Measurements from ENCODE around the gene PHACTR3.

Gene PHACTR3

GRCh38 chr20:59647271-59647670 is 42.9 kb downstream of the PHACTR3 start:
- H3K27ac Mint-ChIP-seq, result no peak overlapping the region
- H3K4me1 Mint-ChIP-seq, result no peaks in the 10 kb centered on the region
- peaks cover 8% of the 10 kb centered on the region for H3K9me3 Mint-ChIP-seq
- no peak for ATAC-seq (ENCODE audit: low read depth)
- no peak overlapping the region for H3K4me3 Mint-ChIP-seq
- peaks cover 2% of the 10 kb centered on the region for H3K36me3 Mint-ChIP-seq
- peaks cover 4% of the 10 kb centered on the region for H3K27me3 Mint-ChIP-seq
- DNase-seq (ENCODE audit: low spot score in 2 of 2), result no peak

- ATAC-seq (ENCODE audit: low read depth), result no peak
- Mint-ChIP-seq H3K9me3 (peaks cover 8% of the 10 kb centered on the region), H3K27me3 (peaks cover 4% of the 10 kb centered on the region), H3K4me1 (no peaks in the 10 kb centered on the region), H3K4me3 (no peak overlapping the region), H3K27ac (no peak overlapping the region), H3K36me3 (peaks cover 2% of the 10 kb centered on the region)
- no peak for DNase-seq (ENCODE audit: low spot score in 2 of 2)
Observed at GRCh38 chr20:59648466-59649070, 44.2 kb downstream of the PHACTR3 start.

GRCh38 chr20:59650418-59650817 is 46.1 kb downstream of the PHACTR3 start:
- DNase-seq (ENCODE audit: low spot score in 2 of 2) (no peak), ATAC-seq (ENCODE audit: low read depth) (no peak)
- Mint-ChIP-seq H3K9me3 (peaks cover 7% of the 10 kb centered on the region), H3K4me3 (no peak overlapping the region), H3K36me3 (peaks cover 2% of the 10 kb centered on the region), H3K27me3 (peaks cover 3% of the 10 kb centered on the region), H3K4me1 (no peaks in the 10 kb centered on the region), H3K27ac (no peak overlapping the region)

GRCh38 chr20:59652381-59652780 is 48.0 kb downstream of the PHACTR3 start:
- peaks cover 3% of the 10 kb centered on the region for H3K27me3 Mint-ChIP-seq
- DNase-seq (ENCODE audit: low spot score in 2 of 2) (no peak), ATAC-seq (ENCODE audit: low read depth) (no peak)
- no peaks in the 10 kb centered on the region for H3K4me1 Mint-ChIP-seq
- H3K4me3 Mint-ChIP-seq, result no peak overlapping the region
- H3K9me3 Mint-ChIP-seq, result peaks cover 8% of the 10 kb centered on the region
- H3K27ac Mint-ChIP-seq, result no peak overlapping the region
- peaks cover 2% of the 10 kb centered on the region for H3K36me3 Mint-ChIP-seq

- Mint-ChIP-seq H3K9me3 (peaks cover 17% of the 10 kb centered on the region), H3K4me1 (no peaks in the 10 kb centered on the region), H3K27me3 (peaks cover under 1% of the 10 kb centered on the region), H3K36me3 (peaks cover 2% of the 10 kb centered on the region), H3K4me3 (no peak overlapping the region), H3K27ac (no peak overlapping the region)
- DNase-seq (ENCODE audit: low spot score in 2 of 2), result no peak
- ATAC-seq (ENCODE audit: low read depth), result no peak
Observed at GRCh38 chr20:59656417-59656816, 52.1 kb downstream of the PHACTR3 start.

GRCh38 chr20:59657459-59658046 is 53.2 kb downstream of the PHACTR3 start:
- ATAC-seq (ENCODE audit: low read depth) (no peak), DNase-seq (ENCODE audit: low spot score in 2 of 2) (no peak)
- Mint-ChIP-seq H3K27me3 (peaks cover 6% of the 10 kb centered on the region), H3K4me1 (no peaks in the 10 kb centered on the region), H3K27ac (no peak overlapping the region), H3K9me3 (peaks cover 17% of the 10 kb centered on the region), H3K4me3 (no peak overlapping the region), H3K36me3 (peaks cover 2% of the 10 kb centered on the region)

- peaks cover 6% of the 10 kb centered on the region for H3K27me3 Mint-ChIP-seq
- H3K9me3 Mint-ChIP-seq, result peaks cover 17% of the 10 kb centered on the region
- H3K27ac Mint-ChIP-seq, result no peak overlapping the region
- H3K4me3 Mint-ChIP-seq, result no peak overlapping the region
- no peak for DNase-seq (ENCODE audit: low spot score in 2 of 2)
- H3K36me3 Mint-ChIP-seq, result peaks cover 2% of the 10 kb centered on the region
- H3K4me1 Mint-ChIP-seq, result no peaks in the 10 kb centered on the region
- ATAC-seq (ENCODE audit: low read depth), result no peak
Observed at GRCh38 chr20:59660471-59660870, 56.1 kb downstream of the PHACTR3 start.

- Mint-ChIP-seq H3K4me1 (no peaks in the 10 kb centered on the region), H3K27ac (no peak overlapping the region), H3K27me3 (peaks cover 6% of the 10 kb centered on the region), H3K4me3 (no peak overlapping the region), H3K36me3 (peaks cover 2% of the 10 kb centered on the region), H3K9me3 (peaks cover 16% of the 10 kb centered on the region)
- DNase-seq (ENCODE audit: low spot score in 2 of 2) (no peak), ATAC-seq (ENCODE audit: low read depth) (no peak)
Observed at GRCh38 chr20:59661153-59661552, 56.8 kb downstream of the PHACTR3 start.

- peaks cover 16% of the 10 kb centered on the region for H3K9me3 Mint-ChIP-seq
- peaks cover 10% of the 10 kb centered on the region for H3K27me3 Mint-ChIP-seq
- H3K36me3 Mint-ChIP-seq, result peaks cover 2% of the 10 kb centered on the region
- H3K4me1 Mint-ChIP-seq, result no peaks in the 10 kb centered on the region
- ATAC-seq (ENCODE audit: low read depth) (no peak), DNase-seq (ENCODE audit: low spot score in 2 of 2) (no peak)
- H3K27ac Mint-ChIP-seq, result no peak overlapping the region
- no peak overlapping the region for H3K4me3 Mint-ChIP-seq
Observed at GRCh38 chr20:59661621-59662020, 57.3 kb downstream of the PHACTR3 start.

- H3K9me3 Mint-ChIP-seq, result peaks cover 13% of the 10 kb centered on the region
- DNase-seq (ENCODE audit: low spot score in 2 of 2) (no peak), ATAC-seq (ENCODE audit: low read depth) (no peak)
- no peak overlapping the region for H3K4me3 Mint-ChIP-seq
- H3K4me1 Mint-ChIP-seq, result no peaks in the 10 kb centered on the region
- H3K27ac Mint-ChIP-seq, result no peak overlapping the region
- peaks cover 2% of the 10 kb centered on the region for H3K36me3 Mint-ChIP-seq
- H3K27me3 Mint-ChIP-seq, result peaks cover 10% of the 10 kb centered on the region
Observed at GRCh38 chr20:59662161-59662560, 57.8 kb downstream of the PHACTR3 start.

- H3K9me3 Mint-ChIP-seq, result peaks cover 9% of the 10 kb centered on the region
- no peak for DNase-seq (ENCODE audit: low spot score in 2 of 2)
- no peak overlapping the region for H3K4me3 Mint-ChIP-seq
- peaks cover 2% of the 10 kb centered on the region for H3K36me3 Mint-ChIP-seq
- H3K27ac Mint-ChIP-seq, result no peak overlapping the region
- no peaks in the 10 kb centered on the region for H3K4me1 Mint-ChIP-seq
- H3K27me3 Mint-ChIP-seq, result peaks cover 10% of the 10 kb centered on the region
- no peak for ATAC-seq (ENCODE audit: low read depth)
Observed at GRCh38 chr20:59662856-59663512, 58.6 kb downstream of the PHACTR3 start.

- peaks cover 2% of the 10 kb centered on the region for H3K36me3 Mint-ChIP-seq
- peaks cover 10% of the 10 kb centered on the region for H3K27me3 Mint-ChIP-seq
- DNase-seq (ENCODE audit: low spot score in 2 of 2) (no peak), ATAC-seq (ENCODE audit: low read depth) (no peak)
- no peak overlapping the region for H3K27ac Mint-ChIP-seq
- peaks cover 6% of the 10 kb centered on the region for H3K9me3 Mint-ChIP-seq
- no peaks in the 10 kb centered on the region for H3K4me1 Mint-ChIP-seq
- H3K4me3 Mint-ChIP-seq, result no peak overlapping the region
Observed at GRCh38 chr20:59663513-59664060, 59.2 kb downstream of the PHACTR3 start.

GRCh38 chr20:59664421-59664941 is 60.1 kb downstream of the PHACTR3 start:
- ATAC-seq (ENCODE audit: low read depth) (no peak), DNase-seq (ENCODE audit: low spot score in 2 of 2) (no peak)
- Mint-ChIP-seq H3K4me1 (no peaks in the 10 kb centered on the region), H3K9me3 (peaks cover 2% of the 10 kb centered on the region), H3K4me3 (no peak overlapping the region), H3K27ac (no peak overlapping the region), H3K27me3 (peaks cover 10% of the 10 kb centered on the region), H3K36me3 (peaks cover 2% of the 10 kb centered on the region)

Measured in memory B cell (primary cell).